NCI-H128 (cell line): ENCODE data around the gene MLN.

Source experiments
- DNase-seq: peaks from one replicate; lab custom pipeline; 2025; ENCODE audit not compliant: unreplicated experiment; lab: John Stamatoyannopoulos, UW

MLN gene

DNA sequence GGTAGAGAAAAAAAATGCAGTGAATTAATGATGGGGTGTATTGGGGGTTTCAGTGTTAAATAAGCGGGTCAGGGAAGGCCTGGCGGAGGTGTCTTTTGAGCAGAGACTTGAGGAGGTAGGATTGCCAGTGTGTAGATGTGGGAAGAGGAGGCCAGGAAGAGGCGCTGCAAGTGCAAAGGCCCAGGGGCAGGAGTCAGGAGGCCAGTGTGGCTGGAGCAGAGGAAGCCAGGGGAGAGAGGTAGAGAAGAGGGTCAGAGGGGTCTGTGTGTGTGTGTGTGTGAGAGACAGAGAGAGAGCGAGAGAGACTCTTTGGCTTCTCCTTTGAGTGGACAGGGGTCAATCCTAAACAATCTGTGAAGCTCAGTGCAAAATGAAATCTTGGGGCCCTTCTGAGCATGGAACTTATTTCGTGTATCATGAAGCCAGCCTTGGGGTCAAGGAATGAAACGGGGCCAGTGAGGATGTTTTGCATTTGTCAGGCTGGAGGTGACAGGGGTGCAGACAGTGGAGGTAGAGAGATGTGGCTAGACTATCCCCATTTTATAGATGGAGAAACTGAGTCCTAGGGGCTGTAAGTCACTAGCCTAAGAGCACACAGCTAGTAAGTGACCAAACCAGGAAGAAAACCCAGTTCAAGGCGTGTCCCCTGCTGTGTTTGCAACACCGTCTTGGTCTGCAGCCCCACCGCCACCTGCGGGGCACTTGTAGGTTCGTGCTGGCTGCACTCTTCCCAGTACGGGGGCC lies 47.4 kb downstream of the MLN start:
- no peak for DNase-seq

DNA sequence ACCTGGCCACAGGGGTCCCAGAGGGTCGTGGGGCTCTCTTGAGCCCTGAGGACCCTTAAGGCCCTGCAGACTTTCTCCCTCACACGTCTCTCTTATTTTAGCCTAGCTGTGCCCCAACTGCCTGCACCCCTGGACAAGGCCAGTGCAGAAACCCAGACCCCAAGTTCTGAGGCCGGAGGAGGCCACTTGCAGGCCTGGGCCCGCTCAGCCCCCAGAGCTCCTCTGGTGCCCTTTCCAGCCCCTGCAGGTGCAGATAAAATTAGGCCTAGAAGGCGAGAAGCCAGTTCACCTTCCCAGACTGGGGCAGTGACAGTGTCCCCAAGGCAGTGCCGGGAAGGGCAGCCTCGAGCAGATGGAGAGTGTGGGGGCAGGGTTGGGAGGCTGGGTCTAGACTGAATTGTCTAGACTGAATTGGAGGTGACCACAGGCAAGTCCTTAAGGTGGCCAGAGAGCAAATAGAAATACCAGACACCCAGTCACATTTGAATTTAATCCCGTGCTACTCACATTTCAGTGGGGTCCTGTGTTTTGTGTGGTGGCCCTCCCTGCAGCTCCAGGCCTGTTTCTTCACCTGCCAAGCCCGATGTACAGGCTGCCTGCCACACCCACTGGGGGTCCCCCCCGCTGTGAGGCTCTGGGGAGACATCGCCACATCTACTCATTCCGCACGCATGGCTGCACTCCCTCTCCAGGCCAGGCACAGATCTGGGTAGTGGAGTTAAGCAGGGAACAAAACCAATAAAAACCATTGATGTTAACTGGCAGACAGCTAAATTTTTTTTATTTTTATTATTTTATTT lies 48.5 kb downstream of the MLN start:
- peak; percentile 44 for DNase-seq

DNA sequence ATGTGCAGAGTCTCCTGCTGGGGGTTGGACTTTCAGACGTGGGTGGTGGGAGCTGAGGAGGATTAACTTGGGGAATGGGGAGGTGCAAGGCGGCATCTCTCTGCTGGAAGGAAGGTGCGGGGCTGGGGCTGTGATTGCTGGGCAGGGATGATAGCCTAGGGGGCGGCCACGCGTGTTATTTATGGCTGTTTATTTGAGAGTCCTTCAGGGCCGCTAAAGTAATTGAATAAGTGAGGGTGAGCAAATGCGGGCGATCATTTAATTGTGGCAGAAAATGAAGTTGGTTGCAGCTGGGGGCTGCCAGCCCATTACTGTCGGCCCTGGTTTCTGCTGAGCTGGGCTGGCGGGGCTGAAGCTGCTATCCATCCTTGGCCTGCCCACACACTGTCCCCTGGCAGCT lies 49.6 kb downstream of the MLN start:
- no peak for DNase-seq

DNA sequence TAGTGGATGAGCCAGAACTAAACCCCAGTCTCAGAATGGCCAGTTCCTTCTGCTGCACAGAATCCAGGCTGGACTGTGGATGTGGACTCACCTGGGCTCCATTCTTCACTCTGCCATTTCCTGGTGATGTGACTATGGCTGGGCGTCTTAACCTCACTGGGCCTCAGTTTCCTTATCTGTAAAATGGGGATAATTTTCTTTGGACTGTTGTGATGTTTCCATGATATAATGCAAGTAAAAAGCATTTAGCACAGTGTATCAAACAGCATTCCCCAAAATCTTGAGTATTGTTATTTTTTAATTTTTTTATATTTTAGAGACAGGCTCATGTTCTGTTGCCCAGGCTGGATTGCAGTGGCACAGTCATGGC lies 51.2 kb downstream of the MLN start:
- DNase-seq, result no peak

DNA sequence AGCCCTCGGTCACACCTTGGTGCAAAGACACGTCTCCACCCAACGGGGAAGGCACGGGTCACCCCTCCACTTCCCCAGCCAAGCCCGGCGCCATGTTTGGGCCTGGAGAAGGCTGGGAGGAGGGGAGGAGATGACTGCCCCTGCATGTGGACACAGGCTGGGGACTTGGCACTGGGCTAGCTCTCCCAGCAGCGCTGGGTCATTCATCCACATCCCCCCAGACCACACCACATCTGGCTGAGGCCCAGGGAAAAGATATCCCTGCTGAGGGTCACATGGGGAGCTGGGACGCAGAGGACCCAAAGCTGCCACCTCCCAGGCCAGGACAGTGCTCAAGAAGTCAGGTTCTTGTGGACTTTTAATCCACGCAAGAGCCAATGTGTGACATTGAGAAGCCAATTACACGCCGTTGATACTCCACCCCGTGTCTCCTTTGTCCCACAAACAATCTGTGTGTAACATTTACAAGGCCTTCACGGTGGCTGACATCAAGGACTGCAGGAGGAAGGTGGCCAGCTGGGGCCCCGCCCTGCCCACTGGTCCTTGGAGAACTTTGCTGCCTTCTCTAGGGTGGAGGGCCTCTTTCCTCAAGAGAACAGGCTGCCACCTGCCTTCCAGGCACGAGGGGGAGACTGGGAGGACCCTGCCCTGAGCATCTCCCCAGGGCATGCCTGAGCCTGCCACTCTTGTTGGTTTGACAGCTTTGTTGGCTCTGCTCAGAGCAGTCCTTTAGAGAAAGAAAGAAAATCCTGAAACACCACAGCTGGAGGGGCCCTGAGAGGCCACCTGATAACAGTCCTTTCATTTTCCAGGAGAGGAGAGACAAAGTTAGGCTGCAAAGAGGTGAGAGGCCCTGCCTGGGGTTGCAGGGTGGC lies 51.8 kb downstream of the MLN start:
- DNase-seq, result peak; percentile 58

DNA sequence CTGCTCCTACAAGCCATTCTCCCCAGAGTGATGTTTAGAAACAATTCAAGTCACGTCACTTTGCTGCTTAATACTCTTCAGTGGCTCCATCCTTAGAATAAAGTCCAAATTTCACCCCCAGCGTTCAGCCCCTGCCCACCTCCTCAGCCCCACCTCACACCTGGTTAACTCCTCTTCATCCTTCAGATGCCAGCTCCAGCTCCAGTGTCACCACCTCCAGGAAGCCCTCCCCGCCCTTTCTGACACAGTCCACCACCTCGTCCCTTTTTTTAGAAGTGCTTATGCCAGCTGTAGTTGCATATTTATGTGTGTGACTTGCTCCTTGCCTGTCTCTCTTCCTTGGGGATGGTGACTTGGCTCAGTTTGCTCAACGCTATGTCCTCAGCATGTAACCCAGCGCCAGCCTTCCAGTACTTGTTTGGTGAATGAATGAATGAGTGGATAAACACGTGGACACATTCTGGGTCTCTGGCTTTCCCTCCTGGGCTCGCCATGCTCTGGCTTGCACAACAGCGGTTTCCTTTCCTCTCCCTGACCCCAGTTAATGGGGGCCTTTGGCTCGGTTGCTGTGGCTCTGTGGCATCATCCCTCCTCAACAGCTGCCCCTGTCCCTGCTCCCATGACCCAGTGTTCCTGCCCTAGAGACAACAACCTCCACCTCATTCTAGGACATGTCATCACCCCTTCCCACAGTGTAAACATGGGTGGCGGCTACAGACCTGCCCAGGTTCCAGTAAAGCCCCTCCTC lies 53.4 kb downstream of the MLN start:
- no peak for DNase-seq

DNA sequence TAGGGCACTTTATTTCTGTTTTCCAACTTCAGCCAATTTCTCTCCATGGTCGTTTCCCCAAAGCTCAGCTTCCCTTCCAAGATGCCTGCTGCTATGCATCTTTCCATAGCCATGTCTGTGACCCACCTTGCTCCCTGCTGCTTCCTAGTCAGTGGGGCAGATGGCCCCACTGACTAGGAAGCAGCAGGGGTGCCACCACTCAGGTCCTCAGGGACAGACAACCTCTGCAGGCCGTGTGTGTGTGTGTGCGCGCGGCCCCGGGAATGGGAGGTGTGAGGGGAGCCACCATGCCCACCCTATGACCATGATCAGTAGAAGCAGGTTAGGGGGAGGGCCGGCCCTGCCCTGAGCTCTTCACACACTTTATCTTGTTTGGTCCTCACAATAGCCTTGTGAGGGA lies 54.4 kb downstream of the MLN start:
- DNase-seq, result no peak

DNA sequence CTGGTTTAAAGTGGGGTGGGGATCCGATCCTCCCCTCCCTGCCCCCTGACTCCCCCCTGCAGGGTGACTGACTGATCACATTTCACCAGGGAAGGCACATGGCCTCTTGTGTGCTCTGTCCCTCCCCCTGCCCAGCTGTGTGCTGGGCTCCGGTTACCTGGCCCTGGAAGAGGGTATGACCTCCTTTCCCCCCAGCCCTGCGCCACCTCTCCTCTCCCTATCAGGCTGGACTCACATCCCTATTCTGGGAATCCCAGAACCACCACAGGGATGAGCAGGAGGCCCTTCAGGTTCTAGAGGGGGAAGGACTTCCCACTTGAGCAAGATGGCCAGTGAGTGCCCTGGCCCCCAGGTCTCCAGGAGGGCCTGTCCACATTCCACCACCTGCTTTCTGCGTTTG lies 55.0 kb downstream of the MLN start:
- no peak for DNase-seq

DNA sequence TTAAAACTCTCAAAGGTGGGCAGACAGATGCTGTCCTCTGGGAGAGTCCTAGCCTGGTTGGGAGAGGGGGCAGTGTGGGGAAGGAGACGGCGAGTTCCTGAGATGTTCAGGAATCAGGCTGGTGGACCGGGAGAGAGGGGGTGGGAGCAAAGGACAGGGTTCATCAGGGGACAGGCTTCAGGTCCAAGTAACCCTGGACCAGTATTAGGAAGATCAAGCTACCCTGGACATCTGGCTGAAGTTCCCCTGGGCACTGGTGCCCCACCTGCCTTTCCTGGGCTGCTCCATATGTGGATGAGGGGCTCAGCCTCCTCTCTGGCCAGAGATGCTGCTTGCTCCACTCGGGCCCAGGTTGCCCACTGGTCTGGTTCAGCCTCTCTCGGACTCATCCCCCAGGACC lies 56.0 kb downstream of the MLN start:
- DNase-seq, result no peak

DNA sequence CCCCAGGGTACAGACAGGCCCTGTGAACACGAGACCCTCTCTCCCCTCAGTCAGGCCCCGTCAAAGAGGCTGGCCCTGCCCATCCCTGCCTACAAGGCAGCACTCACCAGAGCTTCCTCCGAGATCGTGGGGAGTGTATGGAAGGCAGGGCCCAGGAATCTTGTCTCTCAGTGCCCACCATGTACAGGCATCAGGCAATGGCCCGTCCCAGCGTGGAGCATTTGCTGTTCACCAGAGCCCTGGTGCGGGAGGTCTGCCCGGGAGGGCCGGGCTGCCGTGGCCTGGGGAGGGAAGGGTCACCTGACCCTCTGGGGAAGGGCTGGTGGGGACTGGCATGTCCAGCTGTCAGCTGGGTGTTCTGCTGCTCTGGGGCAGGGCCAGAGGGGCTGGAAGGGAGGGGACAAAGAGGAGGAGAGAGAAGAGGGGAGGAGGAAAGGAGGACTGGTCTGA lies 57.1 kb downstream of the MLN start, which contains the start of gene IP6K3:
TSS of gene IP6K3 (minus strand) at position 255 of the 450 bp plus-strand sequence. CDS start 11,429 bp downstream, outside the sequence.
- no peak for DNase-seq

DNA sequence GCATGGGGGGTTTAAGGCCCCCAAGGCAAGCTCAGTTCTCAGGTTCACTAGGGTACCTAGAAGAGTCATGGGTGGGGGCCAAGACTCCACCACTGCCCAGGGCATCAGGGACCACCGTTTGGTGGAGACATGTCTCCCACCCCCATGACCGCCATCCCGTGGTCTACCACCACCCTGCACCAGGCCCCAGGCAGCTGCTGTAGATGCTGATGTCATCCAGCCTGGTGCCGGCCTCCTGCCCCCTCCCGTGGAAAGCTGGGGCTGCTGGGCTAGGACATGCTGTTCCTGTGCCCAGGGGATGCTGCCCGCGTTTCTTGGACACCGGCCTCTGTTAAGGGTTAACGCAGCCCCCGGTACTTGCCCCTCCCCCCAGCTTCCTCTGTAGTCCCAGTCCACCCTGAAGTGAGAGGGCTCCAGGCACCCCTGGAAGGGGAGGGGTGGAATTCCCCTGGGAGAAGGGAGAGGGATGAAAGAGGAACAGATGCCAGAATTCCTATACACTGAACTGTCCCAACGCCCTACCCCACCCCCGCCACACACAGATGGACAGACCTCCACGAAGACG lies 57.7 kb downstream of the MLN start:
- no peak for DNase-seq

DNA sequence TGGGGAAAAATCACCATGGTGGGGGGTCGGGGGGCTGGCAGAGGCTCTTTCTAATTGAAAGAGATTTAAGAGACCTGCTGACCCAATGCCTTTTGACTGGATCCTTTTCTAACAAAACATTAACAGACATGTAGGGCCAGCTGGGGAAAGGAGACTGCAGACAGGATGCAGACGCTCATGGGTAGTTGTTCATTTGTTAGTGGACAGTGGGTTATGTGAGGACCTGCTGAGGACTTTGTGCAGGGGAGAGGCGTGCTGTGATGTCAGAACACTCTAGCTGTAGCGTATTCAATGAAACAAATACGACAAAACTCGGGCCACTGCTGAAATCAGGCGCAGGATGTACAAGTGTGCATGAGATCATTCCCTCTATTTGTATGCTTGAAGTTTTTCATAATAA lies 58.3 kb downstream of the MLN start:
- DNase-seq, result no peak

DNA sequence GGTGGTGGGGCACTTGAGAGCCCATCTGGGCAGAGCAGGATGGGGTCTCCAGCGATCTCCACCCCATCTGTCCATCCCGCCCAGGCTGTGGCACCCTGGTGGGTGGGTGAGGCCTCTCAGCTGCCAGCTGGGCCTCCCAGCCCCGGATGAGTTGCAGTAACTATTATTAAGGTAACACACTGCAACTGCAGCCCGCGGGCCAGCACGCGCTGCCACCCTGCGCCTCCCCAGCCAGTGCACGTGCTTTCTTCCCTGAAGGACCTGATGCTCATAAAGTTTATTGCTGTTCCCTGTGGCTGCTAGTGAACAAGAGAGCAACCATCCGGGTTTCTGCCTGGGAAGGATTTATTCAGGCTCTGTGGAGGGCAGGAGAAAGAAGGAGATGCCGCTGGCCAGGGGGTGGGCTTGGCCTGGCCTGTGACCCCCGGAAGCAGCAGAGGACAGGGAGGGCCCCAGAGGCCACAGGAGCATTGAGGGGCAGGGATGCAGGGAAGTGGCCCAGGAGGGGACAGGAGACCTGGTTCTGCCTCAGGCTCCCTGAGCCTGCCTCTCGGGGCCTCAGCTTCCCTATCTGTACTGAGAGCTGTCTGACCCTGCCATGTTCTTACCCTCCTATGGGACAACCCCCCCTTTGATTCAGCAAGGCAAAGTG lies 58.8 kb downstream of the MLN start:
- no peak for DNase-seq
